PFSK-1 (cell line): ENCODE measurements around the gene FBXL7.

Experiments used
- FOXP2 ChIP-seq: optimal IDR thresholded peaks from 2 replicates; pipeline ENCODE3; 2011; ENCODE audit warnings: borderline replicate concordance, control low read depth, inconsistent platforms; ENCODE audit not compliant: insufficient read depth; ENCODE audit errors: extremely low read length, extremely low read depth
- POLR2AphosphoS5 ChIP-seq: IDR thresholded peaks from 2 replicates; pipeline ENCODE4 v1.6.1; 2012; ENCODE audit warnings: low read depth, mild to moderate bottlenecking, control low read depth, low read length, moderate library complexity
- REST ChIP-seq, 2 experiments: IDR thresholded peaks; 2 replicates each; pipeline versions ENCODE4 v1.6.1 to v1.8.0; 2011 to 2012; ENCODE audit warnings: low read depth in 2 of 2, low read length in 2 of 2, control low read depth in 1 of 2, inconsistent platforms in 1 of 2, mild to moderate bottlenecking in 1 of 2, moderate library complexity in 1 of 2; ENCODE audit not compliant: insufficient read depth in 1 of 2
- SIN3A ChIP-seq: IDR thresholded peaks from 2 replicates; pipeline ENCODE4 v1.6.1; 2012; ENCODE audit warnings: mild to moderate bottlenecking, low read length, moderate library complexity, borderline replicate concordance; ENCODE audit not compliant: insufficient read depth
- TAF1 ChIP-seq: IDR thresholded peaks from 2 replicates; pipeline ENCODE4 v1.6.1; 2012; ENCODE audit warnings: low read length, control low read depth, borderline replicate concordance; ENCODE audit not compliant: insufficient read depth

Gene FBXL7

GRCh38 chr5:15807871-15808270, 307.9 kb downstream of the FBXL7 start:
- TF ChIP-seq SIN3A: no peak
- TF ChIP-seq POLR2AphosphoS5: no peak
- no peak for TF ChIP-seq FOXP2
- no peak for TF ChIP-seq REST (IDR thresholded peaks at IDR 0.05; ENCODE audit: insufficient read depth in 1 of 2, low read depth in 2 of 2, low read length in 2 of 2)
- no peak for TF ChIP-seq TAF1

DNA sequence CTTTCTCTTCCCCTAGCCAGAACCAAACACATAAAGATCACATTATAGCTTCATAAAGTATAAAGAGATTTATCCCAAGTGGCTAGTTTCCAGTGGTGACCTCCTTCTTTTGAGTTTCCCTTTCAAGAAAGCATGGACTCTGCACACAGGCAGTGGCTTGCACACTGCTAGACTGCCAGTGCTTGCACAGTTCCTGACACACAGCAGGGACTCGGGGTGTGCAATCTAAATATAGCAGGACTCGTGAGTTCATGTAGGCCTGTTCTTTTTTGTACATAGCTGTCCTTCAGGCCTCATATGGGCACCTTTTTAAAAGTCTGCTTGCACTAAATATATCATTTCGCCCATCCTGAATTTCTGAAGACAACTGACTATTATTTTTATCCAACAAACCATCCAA, 308.6 kb downstream of the FBXL7 start:
- no peak for TF ChIP-seq FOXP2
- no peak for TF ChIP-seq POLR2AphosphoS5
- no peak for TF ChIP-seq SIN3A

DNA sequence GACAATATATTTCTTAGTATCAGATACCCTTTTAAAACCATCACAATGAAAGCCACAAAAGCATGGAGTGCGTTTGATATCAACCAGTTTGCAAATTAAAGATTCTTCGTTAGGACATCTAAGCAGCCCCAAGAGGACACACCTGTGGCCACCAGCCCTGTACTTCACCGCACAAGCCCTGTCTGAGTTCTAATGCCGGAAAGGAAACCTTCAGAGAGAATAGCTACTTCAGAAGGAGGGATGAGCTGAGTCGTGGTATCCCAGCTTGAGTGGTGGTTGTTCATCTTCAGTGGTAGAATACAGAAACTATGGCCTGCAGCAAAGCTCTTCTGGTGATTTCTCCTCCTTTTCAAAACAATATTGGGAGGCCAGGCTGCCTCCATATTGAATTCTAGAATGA, 319.6 kb downstream of the FBXL7 start:
- TF ChIP-seq TAF1 (no peak), REST (IDR thresholded peaks at IDR 0.05; ENCODE audit: insufficient read depth in 1 of 2, low read depth in 2 of 2, low read length in 2 of 2) (no peak), FOXP2 (no peak), POLR2AphosphoS5 (no peak), SIN3A (no peak)

- no peak for TF ChIP-seq REST (IDR thresholded peaks at IDR 0.05; ENCODE audit: insufficient read depth in 1 of 2, low read depth in 2 of 2, low read length in 2 of 2)
- TF ChIP-seq TAF1: no peak
- TF ChIP-seq POLR2AphosphoS5: no peak
- TF ChIP-seq FOXP2: no peak
- no peak for TF ChIP-seq SIN3A
Measured at GRCh38 chr5:15821506-15821905, 321.5 kb downstream of the FBXL7 start.

DNA sequence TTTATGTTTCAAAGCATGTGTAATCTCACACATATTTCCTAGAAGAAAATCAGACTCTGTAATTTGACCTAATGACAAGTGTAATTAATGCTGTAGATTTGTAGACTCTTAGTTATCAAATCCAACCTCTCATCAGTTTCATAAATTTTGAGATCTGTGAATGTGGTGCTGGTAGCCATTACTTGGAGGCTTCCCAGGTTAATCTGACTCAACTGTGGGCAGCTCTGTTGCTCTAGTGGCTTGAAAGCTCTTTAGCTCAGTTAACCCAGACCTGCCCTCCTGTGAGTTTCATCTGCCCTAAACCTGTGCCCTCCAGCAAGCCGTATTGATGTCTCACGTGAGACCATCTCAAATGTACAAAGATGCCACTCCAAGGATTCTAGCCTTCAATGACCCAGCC, 323.4 kb downstream of the FBXL7 start:
- TF ChIP-seq POLR2AphosphoS5 (no peak), FOXP2 (no peak), TAF1 (no peak), SIN3A (no peak), REST (IDR thresholded peaks at IDR 0.05; ENCODE audit: insufficient read depth in 1 of 2, low read depth in 2 of 2, low read length in 2 of 2) (no peak)
